Vagina (tissue), 2 donors: Measurements from ENCODE around the gene CENPO. TPM values are rescaled to one million over a fixed set of nuclear protein-coding genes. Genes with fewer than 3 reads are reported as not detected.

ENCODE experiments used
- DNase-seq, 2 donors: peaks; one replicate each; pipeline ENCODE4 v3.0.0-alpha.2; 2017; ENCODE audit errors: extremely low spot score in 2 of 2
- H3K27ac ChIP-seq: fragments of 200-600 bp; sonication (generic); one replicate; pipeline ENCODE4 v1.5.1; 2019
- H3K27me3 ChIP-seq: fragments of 200-600 bp; sonication (generic); one replicate; pipeline ENCODE4 v1.5.1; 2019
- H3K36me3 ChIP-seq, 2 donors: fragments of 200-600 bp; sonication (generic); one replicate each; pipeline ENCODE4 v1.5.1; 2017 to 2019
- H3K4me1 ChIP-seq: fragments of 200-600 bp; sonication (generic); one replicate; pipeline ENCODE4 v1.5.1; 2019
- H3K4me3 ChIP-seq, 2 donors: fragments of 200-600 bp; sonication (generic); 1 replicate in 1 of 2; 2 replicates in 1 of 2; pipeline ENCODE4 v1.5.1; 2016 to 2019
- H3K9me3 ChIP-seq: fragments of 200-600 bp; sonication (generic); one replicate; pipeline ENCODE4 v1.5.1; 2019
- POLR2A ChIP-seq, 2 donors: fragments of 450-650 bp; IDR thresholded peaks; one replicate each; pipeline ENCODE4 v1.6.1; 2017; ENCODE audit warnings: antibody characterized with exemption in 2 of 2, mild to moderate bottlenecking in 2 of 2, moderate library complexity in 2 of 2
- POLR2AphosphoS5 ChIP-seq, 2 donors: sonication (generic); formaldehyde crosslinking; IDR thresholded peaks; one replicate each; pipeline ENCODE4 v1.9.0; 2017; ENCODE audit warnings: antibody characterized with exemption in 2 of 2, mild to moderate bottlenecking in 2 of 2, low read depth in 1 of 2; ENCODE audit not compliant: insufficient read depth in 1 of 2
- intact Hi-C: fragments of 100-400 bp; cut with DNase I; formaldehyde crosslinking; loops from one replicate; pipeline ENCODE4 v1.15.1; 2023
- total RNA-seq: library from RNA; depleted of rRNA; stranded (reverse); fragments of >200 nt; gene quantifications from one replicate; pipeline ENCODE4 v1.2.3, GENCODE V29; 2016
- TF ChIP-seq, protein P1 (sequence below), 3 experiments: fragments of 450-650 bp in 2 of 3; fragments of 200-600 bp in 1 of 3; sonication (generic) in 1 of 3; IDR thresholded peaks; one replicate each; pipeline ENCODE4 v1.5.1; 2017 to 2019; ENCODE audit warnings: antibody characterized with exemption in 3 of 3, mild to moderate bottlenecking in 2 of 3, moderate library complexity in 2 of 3

CENPO gene
- total RNA-seq, 1 donor from 2014 or later, result 3.2 TPM

GRCh38 chr2:24858996-24859395 is 65.8 kb downstream of the CENPO start:
- no peak overlapping the region for H3K4me3 ChIP-seq
- DNase-seq, result no peak
- H3K27ac ChIP-seq, result no peak overlapping the region
- TF ChIP-seq POLR2AphosphoS5 (IDR thresholded peaks at IDR 0.05; ENCODE audit: insufficient read depth in 1 of 2, low read depth in 1 of 2), result no peak
- TF ChIP-seq, protein P1, sequence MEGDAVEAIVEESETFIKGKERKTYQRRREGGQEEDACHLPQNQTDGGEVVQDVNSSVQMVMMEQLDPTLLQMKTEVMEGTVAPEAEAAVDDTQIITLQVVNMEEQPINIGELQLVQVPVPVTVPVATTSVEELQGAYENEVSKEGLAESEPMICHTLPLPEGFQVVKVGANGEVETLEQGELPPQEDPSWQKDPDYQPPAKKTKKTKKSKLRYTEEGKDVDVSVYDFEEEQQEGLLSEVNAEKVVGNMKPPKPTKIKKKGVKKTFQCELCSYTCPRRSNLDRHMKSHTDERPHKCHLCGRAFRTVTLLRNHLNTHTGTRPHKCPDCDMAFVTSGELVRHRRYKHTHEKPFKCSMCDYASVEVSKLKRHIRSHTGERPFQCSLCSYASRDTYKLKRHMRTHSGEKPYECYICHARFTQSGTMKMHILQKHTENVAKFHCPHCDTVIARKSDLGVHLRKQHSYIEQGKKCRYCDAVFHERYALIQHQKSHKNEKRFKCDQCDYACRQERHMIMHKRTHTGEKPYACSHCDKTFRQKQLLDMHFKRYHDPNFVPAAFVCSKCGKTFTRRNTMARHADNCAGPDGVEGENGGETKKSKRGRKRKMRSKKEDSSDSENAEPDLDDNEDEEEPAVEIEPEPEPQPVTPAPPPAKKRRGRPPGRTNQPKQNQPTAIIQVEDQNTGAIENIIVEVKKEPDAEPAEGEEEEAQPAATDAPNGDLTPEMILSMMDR (IDR thresholded peaks at IDR 0.05), result no peak
- intact Hi-C loops, result no loop called here
- H3K27me3 ChIP-seq, result no peaks in the 10 kb centered on the region
- H3K4me1 ChIP-seq, result peaks cover 61% of the 10 kb centered on the region
- no peaks in the 10 kb centered on the region for H3K9me3 ChIP-seq
- no peaks in the 10 kb centered on the region for H3K36me3 ChIP-seq

GRCh38 chr2:24859968-24860600 is 66.9 kb downstream of the CENPO start:
- TF ChIP-seq, protein P1 (IDR thresholded peaks at IDR 0.05), result no peak
- TF ChIP-seq POLR2AphosphoS5 (IDR thresholded peaks at IDR 0.05; ENCODE audit: insufficient read depth in 1 of 2, low read depth in 1 of 2) (no peak), POLR2A (IDR thresholded peaks at IDR 0.05) (no peak)
- no peak for DNase-seq
- intact Hi-C loops, result no loop called here
- Histone ChIP-seq H3K9me3 (no peaks in the 10 kb centered on the region), H3K27me3 (no peaks in the 10 kb centered on the region), H3K4me1 (peaks cover 50% of the 10 kb centered on the region), H3K36me3 (no peaks in the 10 kb centered on the region), H3K4me3 (no peak overlapping the region), H3K27ac (peak overlapping the region; percentile 71)

DNA sequence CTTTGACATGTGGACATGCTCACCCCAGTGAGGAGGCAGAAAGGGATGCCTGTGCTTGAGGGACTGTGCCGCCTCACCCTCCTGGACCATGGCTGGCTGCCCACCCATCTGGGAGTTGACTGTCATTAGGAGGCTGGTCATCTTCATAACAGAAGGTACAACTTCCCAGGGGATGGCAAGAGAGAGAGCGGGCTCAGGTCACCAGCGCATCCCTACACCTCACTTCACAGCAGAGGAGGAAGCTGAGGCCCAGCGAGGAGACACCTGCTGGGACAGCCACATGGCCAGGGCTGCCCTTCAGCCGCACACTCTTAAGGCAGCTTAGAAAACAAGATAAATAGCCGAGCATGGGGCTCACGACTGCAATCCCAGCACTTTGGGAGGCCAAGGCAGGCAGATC is 67.4 kb downstream of the CENPO start:
- TF ChIP-seq, protein P1 (IDR thresholded peaks at IDR 0.05), result no peak
- TF ChIP-seq POLR2A (IDR thresholded peaks at IDR 0.05), result no peak
- TF ChIP-seq POLR2AphosphoS5 (IDR thresholded peaks at IDR 0.05; ENCODE audit: insufficient read depth in 1 of 2, low read depth in 1 of 2), result no peak
- Histone ChIP-seq H3K9me3 (no peaks in the 10 kb centered on the region), H3K4me3 (no peak overlapping the region), H3K27me3 (no peaks in the 10 kb centered on the region), H3K27ac (peak overlapping the region; percentile 71), H3K36me3 (no peaks in the 10 kb centered on the region), H3K4me1 (peaks cover 47% of the 10 kb centered on the region)
- no peak for DNase-seq
- intact Hi-C loops, result no loop called here

DNA sequence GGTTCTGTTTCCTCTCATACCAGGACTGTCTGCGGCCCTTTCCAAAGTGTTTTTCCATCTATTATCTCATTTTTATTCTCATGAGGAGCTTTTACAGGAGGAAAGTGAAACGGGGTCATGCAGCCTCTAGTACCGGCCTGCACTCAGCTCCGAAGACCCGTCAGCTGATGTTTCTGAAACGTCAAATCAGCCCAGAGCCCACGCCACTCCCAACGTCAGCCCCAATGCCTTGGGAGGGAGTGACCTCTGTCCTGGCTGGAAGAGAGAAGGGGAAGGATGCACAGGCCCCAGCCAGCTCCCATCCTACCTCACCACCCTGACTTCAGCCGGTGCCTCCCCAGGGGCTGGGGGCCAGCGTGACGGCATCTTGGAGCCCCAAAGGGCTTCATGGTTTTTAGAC is 68.3 kb downstream of the CENPO start:
- intact Hi-C loops, result no loop called here
- Histone ChIP-seq H3K4me1 (peaks cover 38% of the 10 kb centered on the region), H3K27ac (peak overlapping the region; percentile 71)

GRCh38 chr2:24863641-24864040 is 70.4 kb downstream of the CENPO start:
- no peak for DNase-seq
- TF ChIP-seq, protein P1 (IDR thresholded peaks at IDR 0.05), result no peak
- TF ChIP-seq POLR2AphosphoS5 (IDR thresholded peaks at IDR 0.05; ENCODE audit: insufficient read depth in 1 of 2, low read depth in 1 of 2) (no peak), POLR2A (IDR thresholded peaks at IDR 0.05) (no peak)
- no peak overlapping the region for H3K27ac ChIP-seq
- H3K36me3 ChIP-seq, result no peaks in the 10 kb centered on the region
- intact Hi-C loops, result no loop called here
- H3K4me1 ChIP-seq, result peaks cover 27% of the 10 kb centered on the region
- H3K27me3 ChIP-seq, result no peaks in the 10 kb centered on the region
- no peaks in the 10 kb centered on the region for H3K9me3 ChIP-seq
- H3K4me3 ChIP-seq, result no peak overlapping the region

More for the DNA sequence above, 68.3 kb downstream of the CENPO start:
- no peak for TF ChIP-seq POLR2A (IDR thresholded peaks at IDR 0.05)
- TF ChIP-seq, protein P1 (IDR thresholded peaks at IDR 0.05), result no peak
- TF ChIP-seq POLR2AphosphoS5 (IDR thresholded peaks at IDR 0.05; ENCODE audit: insufficient read depth in 1 of 2, low read depth in 1 of 2), result peak; percentile 46 to 55
- no peaks in the 10 kb centered on the region for H3K27me3 ChIP-seq
- no peak overlapping the region for H3K4me3 ChIP-seq
- no peaks in the 10 kb centered on the region for H3K9me3 ChIP-seq
- no peak for DNase-seq
- no peaks in the 10 kb centered on the region for H3K36me3 ChIP-seq
